ENCODE results near the gene NCKAP5. TPM values are rescaled to one million over a fixed set of nuclear protein-coding genes. Genes with fewer than 3 reads are reported as not detected.

Gene NCKAP5
- polyA plus RNA-seq, 3 donors: not detected

GRCh38 chr2:133080822-133081221 lies 487.4 kb downstream of the NCKAP5 start:
- H2AFZ ChIP-seq (ENCODE audit: insufficient read depth, low read depth, low read length, poor library complexity, severe bottlenecking): no peak overlapping the region
- Mint-ChIP-seq H3K36me3 (no peaks in the 10 kb centered on the region), H3K9me3 (no peaks in the 10 kb centered on the region), H3K27ac (no peak overlapping the region), H3K4me3 (no peak overlapping the region), H3K27me3 (ENCODE audit: low read depth in 3 of 3) (no peaks in the 10 kb centered on the region), H3K4me1 (no peaks in the 10 kb centered on the region)
- no CpG with 5 or more reads among the region's 2 CpGs for WGBS (ENCODE audit: insufficient coverage)
- intact Hi-C loops (cut with micrococcal nuclease): no loop called here
- no peak overlapping the region for H3K27ac ChIP-seq (ENCODE audit: low read depth in 1 of 2, low read length in 2 of 2)
- DNase-seq: no peak
- H3K4me3 ChIP-seq (replicated peaks in 1 of 3; ENCODE audit: low read depth in 2 of 3, low read length in 3 of 3): no peak overlapping the region
- no peak overlapping the region for H3K4me2 ChIP-seq (replicated peaks; ENCODE audit: extremely low read depth, low read length, poor library complexity, severe bottlenecking)
- no peaks in the 10 kb centered on the region for H4K20me1 ChIP-seq (ENCODE audit: insufficient read depth, low read length)
- no peaks in the 10 kb centered on the region for H3K4me1 ChIP-seq (ENCODE audit: control insufficient read depth in 1 of 2, insufficient read depth in 2 of 2, low read length in 2 of 2)
- H3K9ac ChIP-seq (ENCODE audit: insufficient read depth, low read length, poor library complexity, severe bottlenecking): no peak overlapping the region
- TF ChIP-seq CTCF (IDR thresholded peaks at IDR 0.05): no peak
- H3K79me2 ChIP-seq (ENCODE audit: insufficient read depth, low read length): no peaks in the 10 kb centered on the region
- H3K36me3 ChIP-seq (replicated peaks in 1 of 2; ENCODE audit: control insufficient read depth in 1 of 2, insufficient read depth in 2 of 2, low read length in 2 of 2): no peaks in the 10 kb centered on the region
- no peaks in the 10 kb centered on the region for H3K27me3 ChIP-seq (ENCODE audit: control insufficient read depth in 2 of 2, insufficient read depth in 2 of 2, low read length in 2 of 2)
- H3K9me3 ChIP-seq (replicated peaks in 1 of 2; ENCODE audit: control insufficient read depth in 1 of 2, insufficient read depth in 1 of 2, low read length in 2 of 2): no peaks in the 10 kb centered on the region

- H3K4me3 ChIP-seq (replicated peaks in 1 of 3; ENCODE audit: low read depth in 2 of 3, low read length in 3 of 3): no peak overlapping the region
- H3K4me1 ChIP-seq (ENCODE audit: control insufficient read depth in 1 of 2, insufficient read depth in 2 of 2, low read length in 2 of 2): no peaks in the 10 kb centered on the region
- intact Hi-C loops (cut with micrococcal nuclease): no loop called here
- no peak overlapping the region for H2AFZ ChIP-seq (ENCODE audit: insufficient read depth, low read depth, low read length, poor library complexity, severe bottlenecking)
- no CpG with 5 or more reads among the region's 2 CpGs for WGBS (ENCODE audit: insufficient coverage)
- H3K27ac ChIP-seq (ENCODE audit: low read depth in 1 of 2, low read length in 2 of 2): no peak overlapping the region
- TF ChIP-seq CTCF (IDR thresholded peaks at IDR 0.05): no peak
- no peaks in the 10 kb centered on the region for H4K20me1 ChIP-seq (ENCODE audit: insufficient read depth, low read length)
- no peak overlapping the region for H3K4me2 ChIP-seq (replicated peaks; ENCODE audit: extremely low read depth, low read length, poor library complexity, severe bottlenecking)
- no peak overlapping the region for H3K9ac ChIP-seq (ENCODE audit: insufficient read depth, low read length, poor library complexity, severe bottlenecking)
- peaks cover 0 to 7% (median 0%) of the 10 kb centered on the region in 7 donors for H3K9me3 Mint-ChIP-seq
- DNase-seq: no peak
- no peaks in the 10 kb centered on the region for H3K36me3 ChIP-seq (replicated peaks in 1 of 2; ENCODE audit: control insufficient read depth in 1 of 2, insufficient read depth in 2 of 2, low read length in 2 of 2)
- H3K27ac Mint-ChIP-seq: no peak overlapping the region
- H3K9me3 ChIP-seq (replicated peaks in 1 of 2; ENCODE audit: control insufficient read depth in 1 of 2, insufficient read depth in 1 of 2, low read length in 2 of 2): peaks cover 0 to 3% of the 10 kb centered on the region in 2 donors
- no peaks in the 10 kb centered on the region for H3K36me3 Mint-ChIP-seq
- no peak overlapping the region for H3K4me3 Mint-ChIP-seq
- no peaks in the 10 kb centered on the region for H3K79me2 ChIP-seq (ENCODE audit: insufficient read depth, low read length)
- H3K4me1 Mint-ChIP-seq: no peaks in the 10 kb centered on the region
- H3K27me3 Mint-ChIP-seq (ENCODE audit: low read depth in 3 of 3): peaks cover 0 to 2% (median 0%) of the 10 kb centered on the region in 3 donors
- no peaks in the 10 kb centered on the region for H3K27me3 ChIP-seq (ENCODE audit: control insufficient read depth in 2 of 2, insufficient read depth in 2 of 2, low read length in 2 of 2)
Observed at GRCh38 chr2:133078667-133079411, 489.4 kb downstream of the NCKAP5 start.
